CD14-positive monocyte (primary cell): Measurements from ENCODE around the gene OR8A1. TPM values are rescaled to one million over a fixed set of nuclear protein-coding genes. Genes with fewer than 3 reads are reported as not detected.

Experiments used
- DNase-seq, 3 donors: peaks; one replicate each; pipeline ENCODE4 v3.0.0-alpha.2; 2011 to 2022
- H2AFZ ChIP-seq: 2 replicates; pipeline ENCODE4 v1.6.0; 2012; ENCODE audit warnings: mild to moderate bottlenecking, low read depth, low read length, inconsistent platforms; ENCODE audit not compliant: insufficient read depth, poor library complexity, severe bottlenecking
- H3K27ac ChIP-seq, 2 donors: 1 replicate in 1 of 2; 2 replicates in 1 of 2; pipeline ENCODE4 v1.5.1; 2012 to 2013; ENCODE audit warnings: low read length in 2 of 2, control low read depth in 1 of 2, inconsistent platforms in 1 of 2, low read depth in 1 of 2, mild to moderate bottlenecking in 1 of 2
- H3K27me3 ChIP-seq, 2 donors: one replicate each; pipeline versions ENCODE4 v1.6.0 to v1.6.1; 2011 to 2013; ENCODE audit warnings: low read length in 2 of 2; ENCODE audit not compliant: control insufficient read depth in 2 of 2, insufficient read depth in 2 of 2
- H3K36me3 ChIP-seq, 2 donors: replicated peaks in 1 of 2; 1 replicate in 1 of 2; 2 replicates in 1 of 2; pipeline versions ENCODE4 v1.5.1 to v1.6.1; 2012 to 2013; ENCODE audit warnings: low read length in 2 of 2, control low read depth in 1 of 2, inconsistent platforms in 1 of 2, mild to moderate bottlenecking in 1 of 2; ENCODE audit not compliant: insufficient read depth in 2 of 2, control insufficient read depth in 1 of 2
- H3K4me1 ChIP-seq, 2 donors: 1 replicate in 1 of 2; 2 replicates in 1 of 2; pipeline versions ENCODE4 v1.5.1 to v1.6.1; 2012 to 2013; ENCODE audit warnings: low read length in 2 of 2, control low read depth in 1 of 2, inconsistent platforms in 1 of 2, mild to moderate bottlenecking in 1 of 2, moderate library complexity in 1 of 2; ENCODE audit not compliant: insufficient read depth in 2 of 2, control insufficient read depth in 1 of 2
- H3K4me2 ChIP-seq: replicated peaks from 2 replicates; pipeline ENCODE3; 2012; ENCODE audit warnings: low read length, moderate library complexity, mild to moderate bottlenecking; ENCODE audit not compliant: poor library complexity, severe bottlenecking; ENCODE audit errors: extremely low read depth
- H3K4me3 ChIP-seq, 3 experiments: fragments of 200-600 bp in 1 of 3; sonication (generic) in 1 of 3; replicated peaks in 1 of 3; 1 replicate in 2 of 3; 2 replicates in 1 of 3; pipeline ENCODE4 v1.5.1; 2011 to 2013; ENCODE audit warnings: low read length in 3 of 3, mild to moderate bottlenecking in 3 of 3, control low read depth in 2 of 3, low read depth in 2 of 3, inconsistent platforms in 1 of 3, moderate library complexity in 1 of 3
- H3K79me2 ChIP-seq: 2 replicates; pipeline ENCODE4 v1.6.0; 2012; ENCODE audit warnings: mild to moderate bottlenecking, control low read depth, inconsistent platforms, low read length, moderate library complexity; ENCODE audit not compliant: insufficient read depth
- H3K9ac ChIP-seq: 2 replicates; pipeline ENCODE4 v1.6.0; 2017; ENCODE audit warnings: low read length, mild to moderate bottlenecking; ENCODE audit not compliant: insufficient read depth, poor library complexity, severe bottlenecking
- H3K9me3 ChIP-seq, 2 donors: replicated peaks in 1 of 2; 1 replicate in 1 of 2; 2 replicates in 1 of 2; pipeline versions ENCODE4 v1.5.1 to v1.6.1; 2012 to 2013; ENCODE audit warnings: low read length in 2 of 2, control low read depth in 1 of 2; ENCODE audit not compliant: control insufficient read depth in 1 of 2, insufficient read depth in 1 of 2
- H4K20me1 ChIP-seq: 2 replicates; pipeline ENCODE4 v1.6.0; 2012; ENCODE audit warnings: mild to moderate bottlenecking, low read length, control low read depth, moderate library complexity; ENCODE audit not compliant: insufficient read depth
- H3K27ac Mint-ChIP-seq, 7 donors: one replicate each; pipeline ENCODE4 v1.8.0; 2020; ENCODE audit warnings: mild to moderate bottlenecking in 7 of 7, mixed read lengths in 7 of 7, moderate library complexity in 6 of 7, inconsistent platforms in 2 of 7
- H3K27me3 Mint-ChIP-seq, 3 donors: one replicate each; pipeline ENCODE4 v1.8.0; 2021 to 2022; ENCODE audit warnings: low read depth in 3 of 3, mild to moderate bottlenecking in 3 of 3, mixed read lengths in 3 of 3, moderate library complexity in 3 of 3, inconsistent platforms in 1 of 3
- H3K36me3 Mint-ChIP-seq, 2 donors: one replicate each; pipeline ENCODE4 v1.8.0; 2020; ENCODE audit warnings: mixed read lengths in 2 of 2, inconsistent platforms in 1 of 2, mild to moderate bottlenecking in 1 of 2
- H3K4me1 Mint-ChIP-seq: one replicate; pipeline ENCODE4 v1.8.0; 2020; ENCODE audit warnings: mild to moderate bottlenecking, mixed read lengths
- H3K4me3 Mint-ChIP-seq, 2 donors: one replicate each; pipeline ENCODE4 v1.8.0; 2020; ENCODE audit warnings: mild to moderate bottlenecking in 2 of 2, mixed read lengths in 2 of 2, moderate library complexity in 1 of 2
- H3K9me3 Mint-ChIP-seq, 7 donors: one replicate each; pipeline ENCODE4 v1.8.0; 2020 to 2022; ENCODE audit warnings: mixed read lengths in 7 of 7, mild to moderate bottlenecking in 6 of 7, moderate library complexity in 6 of 7, inconsistent platforms in 2 of 7
- WGBS: methylation state at CpG from one replicate; pipeline ENCODE4 v1.1.5; 2013; ENCODE audit warnings: missing lambda C conversion rate; ENCODE audit not compliant: insufficient coverage; 5-methylcytosine and 5-hydroxymethylcytosine counted together
- intact Hi-C, 2 donors: fragments of 100-400 bp; cut with micrococcal nuclease; formaldehyde crosslinking; loops; one replicate each; pipeline versions ENCODE4 v1.15.0 to v1.15.1; 2023
- polyA plus RNA-seq, 3 donors: library from polyadenylated mRNA; depleted of rRNA in 1 of 3; unstranded in 2 of 3; stranded (reverse) in 1 of 3; fragments of 300-500 nt in 2 of 3; fragments of >200 nt in 1 of 3; fragmentation: Illumina TruSeq in 2 of 3; gene quantifications; 1 replicate in 2 of 3; 2 replicates in 1 of 3; pipeline ENCODE4 v1.2.3, GENCODE V29; 2012 to 2021
- TF ChIP-seq, protein P1 (sequence below): fragments of 200-600 bp; IDR thresholded peaks from one replicate; pipeline ENCODE4 v1.8.0; 2022; ENCODE audit warnings: antibody characterized with exemption, mild to moderate bottlenecking

Gene OR8A1
- polyA plus RNA-seq, 3 donors, result not detected

GRCh38 chr11:124581817-124582216 lies 12.0 kb downstream of the OR8A1 start:
- H2AFZ ChIP-seq, result no peak overlapping the region
- H3K36me3 ChIP-seq, result no peaks in the 10 kb centered on the region
- 96% methylated on average over 3 of the region's 6 CpGs for WGBS
- H3K9ac ChIP-seq, result no peak overlapping the region
- no peaks in the 10 kb centered on the region for H3K4me1 ChIP-seq
- H3K27ac ChIP-seq, result no peak overlapping the region
- Mint-ChIP-seq H3K9me3 (no peaks in the 10 kb centered on the region), H3K27me3 (peaks cover 2 to 4% (median 3%) of the 10 kb centered on the region in 3 donors), H3K27ac (no peak overlapping the region), H3K4me1 (no peaks in the 10 kb centered on the region), H3K36me3 (no peaks in the 10 kb centered on the region), H3K4me3 (no peak overlapping the region)
- no peak for DNase-seq
- intact Hi-C loops, result loop anchor here (10.0 kb wide), 2 partner anchors 157 to 507 kb away; partner anchors contain the start of gene OR8B4 (in 1 of the 2)
- H3K27me3 ChIP-seq, result no peaks in the 10 kb centered on the region
- no peaks in the 10 kb centered on the region for H3K9me3 ChIP-seq
- no peak overlapping the region for H3K4me2 ChIP-seq
- no peak overlapping the region for H3K4me3 ChIP-seq
- H3K79me2 ChIP-seq, result no peaks in the 10 kb centered on the region
- H4K20me1 ChIP-seq, result no peaks in the 10 kb centered on the region
- TF ChIP-seq, protein P1, sequence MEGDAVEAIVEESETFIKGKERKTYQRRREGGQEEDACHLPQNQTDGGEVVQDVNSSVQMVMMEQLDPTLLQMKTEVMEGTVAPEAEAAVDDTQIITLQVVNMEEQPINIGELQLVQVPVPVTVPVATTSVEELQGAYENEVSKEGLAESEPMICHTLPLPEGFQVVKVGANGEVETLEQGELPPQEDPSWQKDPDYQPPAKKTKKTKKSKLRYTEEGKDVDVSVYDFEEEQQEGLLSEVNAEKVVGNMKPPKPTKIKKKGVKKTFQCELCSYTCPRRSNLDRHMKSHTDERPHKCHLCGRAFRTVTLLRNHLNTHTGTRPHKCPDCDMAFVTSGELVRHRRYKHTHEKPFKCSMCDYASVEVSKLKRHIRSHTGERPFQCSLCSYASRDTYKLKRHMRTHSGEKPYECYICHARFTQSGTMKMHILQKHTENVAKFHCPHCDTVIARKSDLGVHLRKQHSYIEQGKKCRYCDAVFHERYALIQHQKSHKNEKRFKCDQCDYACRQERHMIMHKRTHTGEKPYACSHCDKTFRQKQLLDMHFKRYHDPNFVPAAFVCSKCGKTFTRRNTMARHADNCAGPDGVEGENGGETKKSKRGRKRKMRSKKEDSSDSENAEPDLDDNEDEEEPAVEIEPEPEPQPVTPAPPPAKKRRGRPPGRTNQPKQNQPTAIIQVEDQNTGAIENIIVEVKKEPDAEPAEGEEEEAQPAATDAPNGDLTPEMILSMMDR, result no peak

- H3K9me3 Mint-ChIP-seq, result no peaks in the 10 kb centered on the region
- no peaks in the 10 kb centered on the region for H3K79me2 ChIP-seq
- no peaks in the 10 kb centered on the region for H3K36me3 Mint-ChIP-seq
- no peaks in the 10 kb centered on the region for H3K36me3 ChIP-seq
- TF ChIP-seq, protein P1, result no peak
- no peaks in the 10 kb centered on the region for H3K4me1 ChIP-seq
- peaks cover 4 to 6% (median 5%) of the 10 kb centered on the region in 3 donors for H3K27me3 Mint-ChIP-seq
- DNase-seq, result no peak
- H4K20me1 ChIP-seq, result no peaks in the 10 kb centered on the region
- intact Hi-C loops, result loop anchor here (10.0 kb wide), 2 partner anchors 158 to 508 kb away; partner anchors contain the start of gene OR8B4 (in 1 of the 2)
- no peaks in the 10 kb centered on the region for H3K27me3 ChIP-seq
- no peaks in the 10 kb centered on the region for H3K4me1 Mint-ChIP-seq
- H3K4me3 ChIP-seq, result no peak overlapping the region
- H3K27ac ChIP-seq, result no peak overlapping the region
- WGBS, result no CpG with 5 or more reads among the region's 2 CpGs
- H3K9me3 ChIP-seq, result no peaks in the 10 kb centered on the region
- no peak overlapping the region for H3K4me3 Mint-ChIP-seq
- H3K9ac ChIP-seq, result no peak overlapping the region
- H2AFZ ChIP-seq, result no peak overlapping the region
- no peak overlapping the region for H3K27ac Mint-ChIP-seq
- no peak overlapping the region for H3K4me2 ChIP-seq
Measured at GRCh38 chr11:124582565-124582964, 12.8 kb downstream of the OR8A1 start.
